ENCODE measurements around the gene SLC44A3.
A peak's percentile ranks its signal among the peaks of the same experiment; 100 is the strongest.
"Not testable (repeated sequence)": the region's sequence is repeated elsewhere in the genome, so short reads cannot be mapped to it uniquely, and the experiment has no call there.

The SLC44A3 gene

DNA sequence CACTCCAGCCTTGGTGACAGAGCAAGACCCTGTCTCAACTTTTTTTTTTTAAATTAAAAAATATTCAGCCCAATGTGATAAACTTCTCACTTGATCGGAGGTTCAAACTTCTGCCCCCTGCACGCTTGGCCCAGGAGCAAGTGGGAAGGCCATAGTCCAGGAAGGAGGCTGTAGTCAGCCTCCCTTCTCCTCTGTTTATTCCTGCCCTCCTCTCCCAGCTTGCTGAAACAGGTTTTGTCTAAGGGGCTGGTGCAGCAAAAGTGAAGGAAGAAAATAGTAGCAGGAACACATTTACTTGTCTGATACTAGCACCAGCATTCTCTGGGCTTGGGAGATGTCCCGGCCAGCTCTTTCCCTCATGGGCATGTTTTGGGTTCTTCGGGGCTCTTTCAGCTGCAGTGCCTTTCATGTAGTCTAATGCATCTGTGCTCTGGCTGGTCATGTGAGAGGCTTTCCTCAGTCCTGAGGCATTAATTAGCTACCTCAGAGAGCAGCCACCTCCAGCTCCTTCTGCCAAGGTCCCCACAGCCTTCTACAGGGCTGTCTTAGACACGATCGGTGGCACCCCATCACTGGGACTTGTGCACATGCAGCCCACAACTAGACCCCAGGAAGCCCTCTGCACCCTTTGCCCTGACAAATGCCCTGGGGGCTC lies 12.9 kb downstream of the SLC44A3 start:
- Mint-ChIP-seq H3K4me1 (no peaks in the 10 kb centered on the region), H3K27ac (no peak overlapping the region), H3K27me3 (peaks cover 31% of the 10 kb centered on the region), H3K4me3 (no peak overlapping the region), H3K9me3 (no peaks in the 10 kb centered on the region), H3K36me3 (no peaks in the 10 kb centered on the region)
- CTCF ChIA-PET, result interaction anchor here (0.6 to 2.1 kb wide), 3 partner anchors 12 to 1643 kb away, joined by 3 to 5 read pairs (median 4); no protein-coding TSS in a partner anchor
- DNase-seq, result no peak

DNA sequence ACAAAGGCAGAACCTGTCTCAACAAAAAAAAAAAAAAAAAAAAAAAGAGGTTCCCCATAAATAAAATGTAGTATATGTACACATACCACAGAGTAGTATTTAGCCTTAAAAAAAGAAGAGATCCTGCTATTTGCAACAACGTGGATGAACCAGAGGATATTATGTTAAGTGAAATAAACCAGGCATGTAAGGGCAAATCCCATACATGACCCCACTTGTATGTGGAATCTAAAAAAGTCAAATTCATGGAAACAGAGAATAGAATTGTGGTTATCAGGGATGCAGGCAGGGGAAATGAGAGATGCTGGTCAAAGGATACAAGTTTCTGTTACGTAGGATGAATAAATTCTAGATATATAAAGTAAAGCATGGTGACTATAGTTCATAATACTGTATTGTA lies 16.7 kb downstream of the SLC44A3 start:
- no peaks in the 10 kb centered on the region for H3K4me1 Mint-ChIP-seq
- no peaks in the 10 kb centered on the region for H3K9me3 Mint-ChIP-seq
- CTCF ChIA-PET, result no interaction called here
- H3K4me3 Mint-ChIP-seq, result no peak overlapping the region
- no peak for DNase-seq
- H3K27ac Mint-ChIP-seq, result no peak overlapping the region
- H3K27me3 Mint-ChIP-seq, result peaks cover 31% of the 10 kb centered on the region
- H3K36me3 Mint-ChIP-seq, result no peaks in the 10 kb centered on the region

DNA sequence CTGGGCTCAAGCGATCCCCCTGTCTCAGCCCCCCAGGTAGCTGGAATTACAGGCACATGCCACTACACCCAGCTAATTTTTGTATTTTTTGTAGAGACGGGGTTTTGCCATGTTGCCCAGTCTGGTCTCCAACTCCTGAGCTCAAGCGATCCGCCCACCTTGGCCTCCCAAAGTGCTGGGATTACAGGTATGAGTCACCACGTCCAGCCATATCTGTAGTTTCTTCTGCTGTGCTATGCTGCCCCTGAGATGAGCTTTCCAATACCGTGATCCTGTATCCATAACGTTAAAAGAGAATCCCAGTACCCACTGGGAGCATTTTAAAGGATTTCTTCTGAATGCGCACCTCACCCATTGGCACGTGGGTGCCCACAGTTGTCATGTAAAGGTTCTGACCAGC lies 20.2 kb downstream of the SLC44A3 start:
- DNase-seq, H3K27ac Mint-ChIP-seq, H3K4me1 Mint-ChIP-seq, H3K9me3 Mint-ChIP-seq, CTCF ChIA-PET, H3K4me3 Mint-ChIP-seq, H3K36me3 Mint-ChIP-seq: not testable (repeated sequence)
- peaks cover 29% of the 10 kb centered on the region for H3K27me3 Mint-ChIP-seq

DNA sequence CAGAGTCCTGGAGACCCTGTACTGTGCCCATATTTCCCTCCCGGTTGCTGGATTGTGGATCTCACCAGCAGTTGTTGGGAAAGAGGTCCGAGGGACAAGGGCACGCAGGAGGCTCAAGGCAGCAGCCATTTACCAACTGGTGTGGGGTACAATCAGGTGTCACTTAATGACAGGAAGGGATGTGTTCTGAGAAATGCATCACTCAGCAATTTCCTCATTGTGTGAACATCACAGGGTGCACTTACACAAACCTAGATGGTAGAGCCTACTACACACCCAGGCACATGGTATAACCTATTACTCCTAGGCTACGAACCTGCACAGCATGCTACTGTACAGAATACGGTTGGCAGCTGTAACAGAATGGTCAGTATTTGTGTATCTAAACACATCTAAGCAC lies 20.7 kb downstream of the SLC44A3 start:
- no peaks in the 10 kb centered on the region for H3K36me3 Mint-ChIP-seq
- no peak for DNase-seq
- CTCF ChIA-PET, result no interaction called here
- H3K9me3 Mint-ChIP-seq, result no peaks in the 10 kb centered on the region
- H3K4me3 Mint-ChIP-seq, result no peak overlapping the region
- peaks cover 27% of the 10 kb centered on the region for H3K27me3 Mint-ChIP-seq
- peaks cover 3% of the 10 kb centered on the region for H3K4me1 Mint-ChIP-seq
- no peak overlapping the region for H3K27ac Mint-ChIP-seq

DNA sequence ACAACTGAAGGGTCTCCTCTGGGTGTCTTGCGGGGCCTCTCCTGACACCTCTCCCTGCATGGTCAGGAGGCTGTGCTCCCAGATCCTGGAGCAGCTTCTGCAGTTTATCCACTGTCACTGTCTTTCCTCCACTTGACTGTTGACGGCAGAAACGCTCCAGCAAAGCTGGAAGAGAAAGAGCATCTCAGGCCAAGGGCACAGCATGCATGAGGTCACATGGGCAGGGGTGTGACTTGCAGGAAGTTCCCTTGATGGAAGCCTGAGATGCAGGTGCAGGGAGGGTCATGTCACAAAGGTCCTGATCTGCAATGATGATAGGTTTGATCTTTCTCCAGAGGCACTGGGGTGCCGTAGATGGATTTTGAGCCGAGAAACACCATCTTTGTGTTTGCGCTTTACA lies 23.3 kb downstream of the SLC44A3 start:
- H3K4me3 Mint-ChIP-seq, result no peak overlapping the region
- no peak overlapping the region for H3K27ac Mint-ChIP-seq
- H3K4me1 Mint-ChIP-seq, result peaks cover 3% of the 10 kb centered on the region
- no peak for DNase-seq
- no peaks in the 10 kb centered on the region for H3K9me3 Mint-ChIP-seq
- CTCF ChIA-PET, result interaction anchor here (0.9 to 2.0 kb wide), 3 partner anchors 10 to 200 kb away, joined by 3 to 8 read pairs (median 6); no protein-coding TSS in a partner anchor
- no peaks in the 10 kb centered on the region for H3K36me3 Mint-ChIP-seq
- peaks cover 19% of the 10 kb centered on the region for H3K27me3 Mint-ChIP-seq

DNA sequence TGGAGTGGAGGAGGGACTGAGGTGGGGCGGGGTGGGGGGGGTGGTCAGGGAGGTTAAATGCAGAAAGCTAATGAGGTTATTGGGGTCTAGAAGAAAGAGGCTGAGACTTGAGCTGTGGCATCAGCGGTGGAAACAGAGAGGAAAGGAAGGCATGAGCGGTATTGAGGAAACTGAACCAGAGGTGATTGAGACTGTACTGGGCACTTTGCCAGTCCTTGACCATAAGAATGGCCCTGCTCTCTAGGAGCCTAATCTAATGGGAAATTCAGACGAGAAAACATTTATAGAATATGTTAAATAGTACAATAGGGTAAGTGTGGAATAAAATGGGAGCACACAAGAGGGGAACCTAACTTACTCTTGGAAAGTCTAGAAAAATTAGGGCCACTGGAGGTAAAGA lies 23.7 kb downstream of the SLC44A3 start:
- CTCF ChIA-PET, result interaction anchor here (0.9 to 2.0 kb wide), 3 partner anchors 10 to 200 kb away, joined by 3 to 8 read pairs (median 6); no protein-coding TSS in a partner anchor
- Mint-ChIP-seq H3K4me1 (peaks cover 3% of the 10 kb centered on the region), H3K4me3 (no peak overlapping the region), H3K36me3 (no peaks in the 10 kb centered on the region), H3K27me3 (peaks cover 23% of the 10 kb centered on the region), H3K9me3 (no peaks in the 10 kb centered on the region), H3K27ac (no peak overlapping the region)
- DNase-seq, result no peak

DNA sequence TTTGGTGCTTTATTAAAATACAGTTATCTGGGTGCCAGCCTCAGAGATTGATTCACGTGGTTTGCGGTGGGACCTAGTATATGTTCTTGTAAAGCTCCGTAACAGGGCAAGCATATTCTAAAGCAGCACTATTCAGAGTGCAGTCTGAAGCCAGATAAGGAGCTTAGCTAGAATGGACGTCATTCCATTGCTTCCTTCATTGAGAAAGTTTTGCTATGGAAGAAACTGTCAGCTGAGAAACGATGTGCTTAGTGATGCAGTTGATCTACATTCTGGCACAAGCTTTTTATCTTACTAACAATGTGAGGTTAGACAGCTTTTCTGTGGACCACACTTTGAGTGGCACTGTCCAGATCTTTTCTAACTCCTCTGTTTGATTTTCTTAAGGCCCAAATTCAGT lies 26.2 kb downstream of the SLC44A3 start:
- Mint-ChIP-seq H3K4me3 (no peak overlapping the region), H3K36me3 (no peaks in the 10 kb centered on the region), H3K27me3 (peaks cover 29% of the 10 kb centered on the region), H3K4me1 (peaks cover 3% of the 10 kb centered on the region), H3K9me3 (no peaks in the 10 kb centered on the region), H3K27ac (no peak overlapping the region)
- CTCF ChIA-PET, result interaction anchor here (1.0 to 2.1 kb wide), 2 partner anchors 8 to 197 kb away, joined by 3 to 13 read pairs; no protein-coding TSS in a partner anchor
- no peak for DNase-seq

DNA sequence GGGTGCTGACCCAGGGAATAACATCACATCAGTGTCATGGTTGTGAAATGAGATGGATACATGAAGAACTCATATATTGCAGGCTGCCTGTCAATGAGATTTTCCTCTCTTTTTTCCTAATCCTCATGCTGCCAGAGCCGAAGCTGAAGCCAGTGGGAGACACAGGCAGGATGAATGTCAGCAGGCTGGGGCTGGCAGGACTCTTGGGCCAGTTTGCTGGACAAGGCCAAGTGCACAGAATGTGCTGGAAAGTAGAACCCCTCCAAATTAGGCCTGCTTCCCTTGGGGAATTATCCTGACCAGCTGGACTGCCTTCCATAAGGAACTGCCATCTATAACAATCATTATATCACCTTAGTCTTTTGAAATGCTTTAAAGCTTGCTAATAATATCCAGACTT lies 31.4 kb downstream of the SLC44A3 start:
- no peaks in the 10 kb centered on the region for H3K4me1 Mint-ChIP-seq
- no peak overlapping the region for H3K27ac Mint-ChIP-seq
- no peak for DNase-seq
- CTCF ChIA-PET, result interaction anchor here (7.0 to 8.6 kb wide), 2 partner anchors 189 to 193 kb away, joined by 105 to 138 read pairs; no protein-coding TSS in a partner anchor
- H3K4me3 Mint-ChIP-seq, result no peak overlapping the region
- peaks cover 10% of the 10 kb centered on the region for H3K27me3 Mint-ChIP-seq
- H3K9me3 Mint-ChIP-seq, result no peaks in the 10 kb centered on the region
- H3K36me3 Mint-ChIP-seq, result no peaks in the 10 kb centered on the region

DNA sequence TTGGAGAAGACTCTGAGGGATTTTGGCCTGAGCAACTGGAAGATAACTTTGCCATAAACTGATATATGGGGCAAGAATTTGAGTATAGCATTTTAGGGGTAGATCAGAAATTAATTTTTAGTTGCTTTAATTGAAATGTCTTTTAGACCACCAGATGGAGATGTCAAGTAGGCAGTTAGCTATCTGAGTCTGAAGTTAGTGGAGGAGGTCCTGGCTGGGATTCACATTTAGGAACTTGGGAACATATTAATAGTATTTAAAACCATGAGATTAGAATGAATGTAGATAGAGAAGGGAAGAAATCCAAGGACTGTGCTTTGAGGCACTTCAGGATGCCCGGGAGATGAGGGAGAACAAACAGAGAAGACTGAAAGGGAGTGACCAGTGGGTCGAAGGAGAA lies 32.6 kb downstream of the SLC44A3 start:
- Mint-ChIP-seq H3K27me3 (peaks cover 10% of the 10 kb centered on the region), H3K9me3 (no peaks in the 10 kb centered on the region), H3K36me3 (no peaks in the 10 kb centered on the region), H3K27ac (no peak overlapping the region), H3K4me1 (no peaks in the 10 kb centered on the region), H3K4me3 (no peak overlapping the region)
- CTCF ChIA-PET, result interaction anchor here (2.2 to 8.6 kb wide), 4 partner anchors 9 to 196 kb away, joined by 8 to 138 read pairs (median 62); no protein-coding TSS in a partner anchor
- DNase-seq, result no peak

DNA sequence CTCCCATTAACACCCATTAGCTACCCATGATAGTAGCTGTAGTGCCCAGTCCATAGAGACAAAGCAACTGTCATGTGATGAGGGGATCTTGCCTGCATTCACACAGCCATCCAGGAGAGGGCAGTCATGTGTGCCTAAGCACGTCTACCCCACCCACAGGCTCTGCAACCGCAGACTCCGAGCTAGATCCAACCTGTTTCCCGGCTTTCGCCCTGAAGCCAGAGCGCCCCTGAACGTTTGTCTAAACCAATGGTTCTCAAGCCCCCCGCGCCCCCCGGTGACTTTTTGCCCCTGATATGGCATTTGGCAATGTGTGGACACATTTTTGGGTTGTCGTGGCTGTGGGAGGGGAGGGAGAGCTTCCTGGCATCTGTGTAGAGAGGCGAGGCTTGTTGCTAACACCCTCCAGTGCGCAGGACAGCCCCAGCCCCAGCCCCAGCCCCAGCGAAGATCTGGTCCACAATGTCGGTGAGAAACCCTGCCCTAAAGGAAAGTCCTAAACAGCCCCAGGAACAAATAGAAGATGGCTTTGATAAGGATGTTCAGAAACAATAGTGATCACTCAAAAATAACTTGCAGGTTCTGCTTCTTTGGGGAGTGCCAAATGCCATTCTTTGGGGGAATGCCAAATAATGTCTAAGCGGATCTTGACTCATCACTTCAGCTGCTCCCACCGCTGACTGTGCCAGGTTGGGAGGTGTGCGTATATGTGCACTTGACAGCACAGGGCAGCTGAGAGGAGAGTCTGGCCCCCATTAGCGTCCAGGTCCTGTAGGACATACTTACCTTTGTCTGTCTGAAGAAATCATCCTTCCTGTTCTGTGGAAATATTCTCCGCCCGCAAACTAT lies 34.5 kb downstream of the SLC44A3 start:
- peaks cover 14% of the 10 kb centered on the region for H3K27me3 Mint-ChIP-seq
- no peak overlapping the region for H3K27ac Mint-ChIP-seq
- H3K4me3 Mint-ChIP-seq, result no peak overlapping the region
- DNase-seq, result peak; percentile 88
- CTCF ChIA-PET, result interaction anchor here (0.5 to 8.6 kb wide), 43 partner anchors 8 to 379 kb away, joined by 3 to 138 read pairs (median 4); partner anchors contain the start of gene RWDD3
- H3K4me1 Mint-ChIP-seq, result no peaks in the 10 kb centered on the region
- H3K9me3 Mint-ChIP-seq, result no peaks in the 10 kb centered on the region
- no peaks in the 10 kb centered on the region for H3K36me3 Mint-ChIP-seq

DNA sequence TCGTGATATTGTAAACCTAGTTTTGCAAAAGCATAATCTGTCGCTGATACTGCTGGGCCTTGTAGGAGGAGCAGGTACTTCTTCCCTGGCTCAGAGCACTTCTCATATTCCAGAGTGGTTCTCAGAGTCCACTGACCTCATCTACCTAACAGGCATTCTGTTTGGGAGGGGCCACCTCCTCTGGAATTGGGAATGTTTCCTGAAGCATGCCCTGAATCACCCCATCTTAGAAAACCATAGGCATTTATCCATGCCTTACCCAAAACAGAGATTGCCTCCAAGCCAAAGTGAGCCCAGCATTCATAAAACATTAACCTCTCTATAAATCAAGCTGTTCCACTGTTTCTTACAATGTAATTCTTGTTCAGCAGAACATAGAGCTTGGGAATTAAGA lies 35.1 kb downstream of the SLC44A3 start:
- peaks cover 15% of the 10 kb centered on the region for H3K27me3 Mint-ChIP-seq
- H3K9me3 Mint-ChIP-seq, result no peaks in the 10 kb centered on the region
- no peaks in the 10 kb centered on the region for H3K4me1 Mint-ChIP-seq
- no peak overlapping the region for H3K4me3 Mint-ChIP-seq
- no peak overlapping the region for H3K27ac Mint-ChIP-seq
- no peaks in the 10 kb centered on the region for H3K36me3 Mint-ChIP-seq
- no peak for DNase-seq
- CTCF ChIA-PET, result interaction anchor here (0.7 to 8.6 kb wide), 16 partner anchors 10 to 379 kb away, joined by 3 to 138 read pairs (median 5); partner anchors contain the start of gene RWDD3

DNA sequence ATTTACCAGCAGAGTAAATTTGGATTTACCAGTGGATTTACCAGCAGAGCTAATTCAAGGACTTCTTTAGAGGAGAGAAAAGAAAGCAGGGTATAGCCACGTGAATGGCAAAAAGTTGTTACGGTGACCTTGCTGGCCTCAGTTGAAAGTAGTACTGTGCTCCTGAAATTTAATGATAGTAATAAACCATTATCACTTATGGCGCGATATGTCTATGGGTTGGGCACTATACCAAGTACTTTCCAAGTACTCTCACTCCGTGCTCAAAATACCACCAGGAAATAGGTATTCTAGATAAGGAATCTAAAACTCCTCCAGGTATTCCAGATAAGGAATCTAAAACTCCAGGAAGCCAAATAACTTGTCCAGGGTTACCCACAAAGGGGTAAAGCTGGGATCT lies 35.8 kb downstream of the SLC44A3 start:
- CTCF ChIA-PET, result interaction anchor here (0.6 to 8.6 kb wide), 11 partner anchors 10 to 956 kb away, joined by 3 to 138 read pairs (median 5); partner anchors contain the start of gene RWDD3
- H3K9me3 Mint-ChIP-seq, result no peaks in the 10 kb centered on the region
- no peak overlapping the region for H3K27ac Mint-ChIP-seq
- no peak overlapping the region for H3K4me3 Mint-ChIP-seq
- DNase-seq, result no peak
- H3K36me3 Mint-ChIP-seq, result no peaks in the 10 kb centered on the region
- H3K4me1 Mint-ChIP-seq, result no peaks in the 10 kb centered on the region
- H3K27me3 Mint-ChIP-seq, result peaks cover 19% of the 10 kb centered on the region

DNA sequence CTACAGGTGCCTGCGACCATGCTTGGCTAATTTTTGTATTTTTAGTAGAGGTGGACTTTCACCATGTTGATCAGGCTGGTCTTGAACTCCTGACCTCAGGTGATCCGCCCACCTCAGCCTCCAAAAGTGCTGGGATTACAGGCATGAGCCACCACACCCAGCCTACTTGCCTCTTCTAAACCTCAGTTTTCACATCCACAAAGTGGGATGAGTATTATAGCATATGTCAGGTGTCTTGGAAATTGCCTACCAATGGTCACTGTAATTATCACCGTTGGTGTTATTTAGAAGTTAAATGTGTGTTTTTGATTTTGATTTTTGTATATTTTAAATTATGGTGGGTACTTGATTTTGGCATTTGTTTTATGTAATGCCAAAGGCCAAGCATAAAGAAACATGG lies 36.7 kb downstream of the SLC44A3 start:
- H3K27ac Mint-ChIP-seq, result no peak overlapping the region
- H3K4me1 Mint-ChIP-seq, result no peaks in the 10 kb centered on the region
- no peaks in the 10 kb centered on the region for H3K9me3 Mint-ChIP-seq
- H3K36me3 Mint-ChIP-seq, result no peaks in the 10 kb centered on the region
- no peak for DNase-seq
- no peak overlapping the region for H3K4me3 Mint-ChIP-seq
- peaks cover 19% of the 10 kb centered on the region for H3K27me3 Mint-ChIP-seq
- CTCF ChIA-PET, result interaction anchor here (0.9 to 8.6 kb wide), 5 partner anchors 28 to 377 kb away, joined by 3 to 138 read pairs (median 5); partner anchors contain the start of gene RWDD3

DNA sequence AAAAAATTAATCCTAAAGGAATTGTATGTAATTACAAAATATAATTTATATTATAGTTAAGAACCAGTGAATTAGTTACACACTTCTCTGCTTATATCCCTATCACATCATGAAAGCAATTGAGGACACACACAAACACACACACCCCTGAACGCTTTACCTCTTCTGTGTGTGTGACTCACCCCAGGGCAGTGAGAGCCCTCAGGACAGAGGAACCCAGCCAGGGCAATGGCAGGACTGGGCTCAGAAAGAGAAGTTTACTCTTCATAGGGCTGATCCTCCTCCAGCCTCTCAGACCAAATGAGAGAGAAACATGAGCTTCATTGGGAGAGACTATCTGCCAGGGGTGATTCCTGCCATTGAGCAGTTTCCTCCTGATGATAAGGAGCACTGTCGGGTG lies 38.1 kb downstream of the SLC44A3 start:
- no peak for DNase-seq
- no peaks in the 10 kb centered on the region for H3K9me3 Mint-ChIP-seq
- CTCF ChIA-PET, result interaction anchor here (2.5 to 3.5 kb wide), 2 partner anchors 183 to 185 kb away, joined by 9 to 11 read pairs; no protein-coding TSS in a partner anchor

More for the DNA sequence above, 38.1 kb downstream of the SLC44A3 start:
- no peaks in the 10 kb centered on the region for H3K4me1 Mint-ChIP-seq
- no peaks in the 10 kb centered on the region for H3K36me3 Mint-ChIP-seq
- no peak overlapping the region for H3K4me3 Mint-ChIP-seq
- H3K27ac Mint-ChIP-seq, result no peak overlapping the region
- H3K27me3 Mint-ChIP-seq, result peaks cover 19% of the 10 kb centered on the region
